Astrocyte of the spinal cord (primary cell): ENCODE measurements around the gene VPS26A.

Source experiments
- DNase-seq: peaks from one replicate; pipeline ENCODE4 v3.0.0; 2011; ENCODE audit warnings: low read depth, low spot score
- H3K4me3 ChIP-seq: 2 replicates; pipeline ENCODE4 v1.5.1; 2011; ENCODE audit warnings: low read depth, mild to moderate bottlenecking, low read length, moderate library complexity
- in situ Hi-C: cut with HindIII; loops from 2 replicates; pipeline ENCODE4 v1.10.0; 2017; ENCODE audit warnings: low sequenced_read_pairs
- TF ChIP-seq, protein P1 (sequence below): IDR thresholded peaks from 2 replicates; pipeline ENCODE4 v1.5.1; 2012; ENCODE audit warnings: low read depth, mild to moderate bottlenecking, low read length, inconsistent platforms

Gene VPS26A

GRCh38 chr10:69102440-69102839 lies 21.5 kb upstream of the VPS26A start:
- in situ Hi-C loops, result no loop called here
- no peak for DNase-seq
- TF ChIP-seq, protein P1, sequence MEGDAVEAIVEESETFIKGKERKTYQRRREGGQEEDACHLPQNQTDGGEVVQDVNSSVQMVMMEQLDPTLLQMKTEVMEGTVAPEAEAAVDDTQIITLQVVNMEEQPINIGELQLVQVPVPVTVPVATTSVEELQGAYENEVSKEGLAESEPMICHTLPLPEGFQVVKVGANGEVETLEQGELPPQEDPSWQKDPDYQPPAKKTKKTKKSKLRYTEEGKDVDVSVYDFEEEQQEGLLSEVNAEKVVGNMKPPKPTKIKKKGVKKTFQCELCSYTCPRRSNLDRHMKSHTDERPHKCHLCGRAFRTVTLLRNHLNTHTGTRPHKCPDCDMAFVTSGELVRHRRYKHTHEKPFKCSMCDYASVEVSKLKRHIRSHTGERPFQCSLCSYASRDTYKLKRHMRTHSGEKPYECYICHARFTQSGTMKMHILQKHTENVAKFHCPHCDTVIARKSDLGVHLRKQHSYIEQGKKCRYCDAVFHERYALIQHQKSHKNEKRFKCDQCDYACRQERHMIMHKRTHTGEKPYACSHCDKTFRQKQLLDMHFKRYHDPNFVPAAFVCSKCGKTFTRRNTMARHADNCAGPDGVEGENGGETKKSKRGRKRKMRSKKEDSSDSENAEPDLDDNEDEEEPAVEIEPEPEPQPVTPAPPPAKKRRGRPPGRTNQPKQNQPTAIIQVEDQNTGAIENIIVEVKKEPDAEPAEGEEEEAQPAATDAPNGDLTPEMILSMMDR, result no peak
- H3K4me3 ChIP-seq, result no peak overlapping the region

DNA sequence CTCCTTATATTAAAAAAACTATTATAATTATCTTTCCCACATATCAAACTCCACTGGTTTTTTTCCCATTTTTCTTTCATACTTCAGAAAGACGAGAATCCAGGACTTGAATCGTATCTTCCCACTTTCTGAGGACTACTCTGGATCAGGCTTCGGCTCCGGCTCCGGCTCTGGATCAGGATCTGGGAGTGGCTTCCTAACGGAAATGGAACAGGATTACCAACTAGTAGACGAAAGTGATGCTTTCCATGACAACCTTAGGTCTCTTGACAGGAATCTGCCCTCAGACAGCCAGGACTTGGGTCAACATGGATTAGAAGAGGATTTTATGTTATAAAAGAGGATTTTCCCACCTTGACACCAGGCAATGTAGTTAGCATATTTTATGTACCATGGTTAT lies 20.2 kb upstream of the VPS26A start:
- no peak for DNase-seq
- TF ChIP-seq, protein P1, result no peak
- in situ Hi-C loops, result no loop called here
- no peak overlapping the region for H3K4me3 ChIP-seq

DNA sequence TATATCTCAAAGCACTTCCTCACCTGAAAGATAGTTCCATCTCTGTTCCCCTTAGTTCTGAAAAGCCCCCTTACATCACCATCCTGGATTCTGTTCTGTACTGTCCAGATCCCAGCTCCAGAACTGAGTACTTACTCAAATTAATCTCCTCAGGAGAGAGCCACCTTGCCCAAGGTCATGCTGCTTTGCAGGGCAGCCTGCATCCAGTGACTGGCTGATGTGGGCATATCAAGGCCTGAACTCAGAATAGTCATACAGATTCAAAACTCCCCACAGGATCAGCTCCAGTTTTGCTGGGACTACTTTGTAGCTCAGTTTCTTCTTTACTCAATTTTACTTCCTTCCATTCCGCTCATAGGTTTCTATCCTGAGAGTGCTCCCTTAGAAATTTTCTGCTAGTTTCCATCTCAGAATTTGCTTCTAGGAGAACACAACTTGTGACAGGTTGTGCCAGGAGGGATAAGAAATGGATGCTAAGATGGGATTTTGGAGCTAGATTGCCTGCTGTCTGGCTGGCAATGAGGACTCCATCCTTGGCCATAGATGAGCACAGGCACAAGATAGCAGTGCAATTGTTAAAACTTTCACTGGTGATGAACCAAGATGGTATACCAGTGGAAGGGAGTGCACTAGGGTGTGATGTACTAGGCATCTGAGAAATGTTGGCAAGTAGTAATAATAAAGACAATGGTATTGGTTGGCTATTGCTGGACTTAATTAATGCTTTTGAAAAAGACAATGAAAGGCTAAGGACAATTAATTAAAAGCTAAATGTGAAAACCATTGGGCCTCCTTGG lies 18.8 kb upstream of the VPS26A start:
- no peak overlapping the region for H3K4me3 ChIP-seq
- no peak for DNase-seq
- TF ChIP-seq, protein P1, result no peak
- in situ Hi-C loops, result no loop called here

GRCh38 chr10:69107176-69107490 lies 16.8 kb upstream of the VPS26A start:
- TF ChIP-seq, protein P1, result no peak
- in situ Hi-C loops, result no loop called here
- no peak for DNase-seq
- no peak overlapping the region for H3K4me3 ChIP-seq

GRCh38 chr10:69107699-69108098 lies 16.3 kb upstream of the VPS26A start:
- no peak for DNase-seq
- TF ChIP-seq, protein P1, result no peak
- in situ Hi-C loops, result no loop called here
- H3K4me3 ChIP-seq, result no peak overlapping the region

GRCh38 chr10:69119896-69120295 lies 4.1 kb upstream of the VPS26A start:
- TF ChIP-seq, protein P1, result no peak
- in situ Hi-C loops, result no loop called here
- no peak for DNase-seq
- H3K4me3 ChIP-seq, result no peak overlapping the region
